ENCODE data around the gene LAMA3. TPM values are rescaled to one million over a fixed set of nuclear protein-coding genes. Genes with fewer than 3 reads are reported as not detected.
A peak's percentile ranks its signal among the peaks of the same experiment; 100 is the strongest.

LAMA3 gene
- total and polyA plus RNA-seq, 2 of the 13 experiments (the other 11 are each of a cell fraction or from before 2014, with no cell fraction given), result 0.45 to 2.2 TPM

GRCh38 chr18:23648456-23648855 is 40.8 kb upstream of the LAMA3 start (continued):
- TF ChIP-seq AKNA (CRISPR knock-in tag; IDR thresholded peaks at IDR 0.05; ENCODE audit: borderline replicate concordance) (no peak), ZNF543 (CRISPR knock-in tag; IDR thresholded peaks at IDR 0.05) (no peak)

GRCh38 chr18:23648940-23649607 is 40.2 kb upstream of the LAMA3 start:
- Histone ChIP-seq H3K9me3 (ENCODE audit: low read length) (no peaks in the 10 kb centered on the region), H3K4me3 (replicated peaks in 1 of 3; ENCODE audit: insufficient read depth in 1 of 3, low read depth in 2 of 3, low read length in 3 of 3) (no peak overlapping the region), H3K79me2 (ENCODE audit: insufficient read depth, low read length) (no peaks in the 10 kb centered on the region), H3K27me3 (ENCODE audit: control insufficient read depth in 1 of 2, insufficient read depth in 2 of 2, low read length in 2 of 2) (peaks cover 0 to 12% of the 10 kb centered on the region in 2 experiments; a peak in 2 of 5 replicates), H3K4me2 (ENCODE audit: low read depth, low read length) (no peak overlapping the region), H3K36me3 (replicated peaks in 1 of 2; ENCODE audit: control insufficient read depth in 1 of 2, insufficient read depth in 2 of 2, low read length in 2 of 2) (no peaks in the 10 kb centered on the region), H3K9ac (ENCODE audit: insufficient read depth, low read depth, low read length) (no peak overlapping the region), H3K4me1 (ENCODE audit: insufficient read depth, low read length) (peaks cover 13% of the 10 kb centered on the region), H4K20me1 (ENCODE audit: insufficient read depth, low read length) (no peaks in the 10 kb centered on the region), H2AFZ (ENCODE audit: low read length) (no peak overlapping the region), H3K27ac (ENCODE audit: extremely low read length, insufficient read depth, low read length) (no peak overlapping the region)
- no peak for TF ChIP-seq MXD3 (CRISPR knock-in tag; IDR thresholded peaks at IDR 0.05)
- peak; percentile 13; the same call in 1 of the 2 replicates for TF ChIP-seq CEBPB (IDR thresholded peaks at IDR 0.05; ENCODE audit: borderline replicate concordance, low read depth, low read length)
- in situ Hi-C loops (cut with HindIII; ENCODE audit: extremely low pct_ligation_motif_present, low pct_unique_long_range_greater_than_20kb), result no loop called here
- WGBS (ENCODE audit: low lambda C conversion rate), result 58% methylated on average over 8 of the region's 8 CpGs
- POLR2A ChIA-PET, result no interaction called here
- no TSS peak for BruUV-seq (replicated peaks)
- CTCF ChIA-PET (ENCODE audit: low intra/inter-chr PET ratio, low total read pairs), result no interaction called here
- FAIRE-seq, result no peak
- no peak for DNase-seq (ENCODE audit: low spot score)
- intact Hi-C loops (cut with micrococcal nuclease; ENCODE audit: unreplicated experiment), result no loop called here
- ATAC-seq, result no peak
